ENCODE results near the gene SARS2. TPM values are rescaled to one million over a fixed set of nuclear protein-coding genes. Genes with fewer than 3 reads are reported as not detected.

SARS2 gene
- total RNA-seq, 1 experiment from 2014 or later: 57.4 TPM

DNA sequence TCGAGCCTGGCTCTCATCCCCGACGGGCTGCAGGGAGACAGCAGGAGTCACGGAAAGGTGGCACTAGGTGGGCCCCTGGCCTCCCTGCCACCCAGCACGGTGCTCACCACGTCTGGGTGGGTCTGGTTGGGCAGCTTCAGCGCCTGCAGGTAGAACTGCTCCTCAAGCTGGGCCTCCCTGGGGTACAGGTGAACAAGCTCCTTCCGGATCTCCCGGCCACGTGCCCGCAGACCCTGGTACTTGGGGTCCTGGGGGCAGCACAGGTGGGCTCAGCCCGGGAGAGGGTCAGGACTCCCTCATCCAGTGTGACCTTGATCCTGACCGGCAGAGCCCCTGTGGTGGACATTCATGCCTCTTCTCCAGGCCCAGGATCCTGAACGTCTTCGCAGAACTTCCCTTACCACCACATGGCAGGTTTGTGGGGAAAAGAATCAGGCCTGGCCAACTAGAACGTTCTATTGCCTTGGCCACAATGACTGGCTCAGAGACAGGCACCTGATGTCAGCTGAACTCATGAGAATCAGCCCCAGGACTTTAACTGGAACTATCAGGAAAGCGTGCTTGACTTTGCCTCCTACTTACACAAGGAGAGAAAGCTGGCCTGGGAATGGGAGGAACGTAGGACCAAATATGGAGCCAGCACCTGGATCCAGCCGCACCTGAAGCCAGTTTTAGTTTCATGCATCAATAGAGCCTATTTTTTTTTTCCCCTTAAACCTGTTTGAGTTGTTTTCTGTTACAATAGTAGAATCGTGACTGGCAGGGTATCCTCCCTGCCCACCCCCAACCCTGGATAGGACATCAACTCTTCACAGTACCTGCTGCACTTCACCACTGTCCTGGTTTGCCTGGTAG is 8.9 kb downstream of the SARS2 start:
- Histone ChIP-seq H2AFZ (ENCODE audit: low read length) (no peak overlapping the region), H3K4me2 (ENCODE audit: insufficient read depth, insufficient read length, low read length) (no peak overlapping the region), H2BK5ac (ENCODE audit: insufficient read length, low read length) (no peak overlapping the region), H2BK20ac (ENCODE audit: low read depth, low read length, poor library complexity, severe bottlenecking) (no peak overlapping the region), H3K14ac (ENCODE audit: insufficient read depth, low read length) (no peak overlapping the region), H2AK5ac (ENCODE audit: insufficient read length, low read length) (no peak overlapping the region), H2BK12ac (ENCODE audit: insufficient read length, low read depth, low read length) (no peak overlapping the region), H3K18ac (ENCODE audit: insufficient read length, low read depth, low read length) (no peak overlapping the region), H3K79me1 (ENCODE audit: insufficient read depth, low read depth, low read length, poor library complexity, severe bottlenecking) (no peaks in the 10 kb centered on the region), H3K23me2 (ENCODE audit: insufficient read length, low read depth, low read length, poor library complexity, severe bottlenecking) (no peaks in the 10 kb centered on the region), H3K9ac (ENCODE audit: extremely low read depth, insufficient read length, low read length) (no peak overlapping the region), H4K20me1 (ENCODE audit: control insufficient read depth, insufficient read depth, insufficient read length) (no peaks in the 10 kb centered on the region), H3K79me2 (ENCODE audit: insufficient read depth, low read length) (no peaks in the 10 kb centered on the region), H3K4me1 (ENCODE audit: insufficient read depth, low read length) (no peaks in the 10 kb centered on the region), H3K56ac (ENCODE audit: insufficient read length, low read depth, low read length) (no peak overlapping the region), H4K91ac (ENCODE audit: insufficient read length, low read depth, low read length) (no peak overlapping the region), H3K27me3 (ENCODE audit: insufficient read depth, low read length) (no peaks in the 10 kb centered on the region), H3K9me3 (ENCODE audit: control insufficient read depth, low read depth, low read length) (no peaks in the 10 kb centered on the region), H3K4ac (ENCODE audit: low read depth, low read length) (no peak overlapping the region), H4K5ac (ENCODE audit: insufficient read length, low read depth, low read length) (no peak overlapping the region), H2BK120ac (ENCODE audit: low read depth, low read length, poor library complexity, severe bottlenecking) (no peak overlapping the region), H3T11ph (ENCODE audit: low read length) (no peak overlapping the region), H2BK15ac (ENCODE audit: low read depth, low read length) (no peak overlapping the region), H3K27ac (ENCODE audit: insufficient read length, low read depth, low read length) (no peak overlapping the region), H3K23ac (ENCODE audit: insufficient read length, low read depth, low read length) (no peak overlapping the region), H4K8ac (replicated peaks; ENCODE audit: insufficient read length, low read depth, low read length) (no peak overlapping the region)
- H3K9me3 Mint-ChIP-seq: no peaks in the 10 kb centered on the region
- no CpG with 5 or more reads among the region's 20 CpGs for WGBS (ENCODE audit: extremely low coverage, insufficient read length, low lambda C conversion rate)
- no peak overlapping the region for H3K4me3 Mint-ChIP-seq
- H3K27me3 Mint-ChIP-seq (ENCODE audit: low read depth): no peaks in the 10 kb centered on the region
- no peak overlapping the region for H3K27ac Mint-ChIP-seq
- peaks cover 25 to 46% (median 33%) of the 10 kb centered on the region in 3 experiments; a peak in 6 of 7 replicates for H3K36me3 Mint-ChIP-seq (ENCODE audit: insufficient read depth in 1 of 3, low read depth in 3 of 3)
- DNase-seq: no peak
- no peaks in the 10 kb centered on the region for H3K4me1 Mint-ChIP-seq
- TF ChIP-seq, protein P1, sequence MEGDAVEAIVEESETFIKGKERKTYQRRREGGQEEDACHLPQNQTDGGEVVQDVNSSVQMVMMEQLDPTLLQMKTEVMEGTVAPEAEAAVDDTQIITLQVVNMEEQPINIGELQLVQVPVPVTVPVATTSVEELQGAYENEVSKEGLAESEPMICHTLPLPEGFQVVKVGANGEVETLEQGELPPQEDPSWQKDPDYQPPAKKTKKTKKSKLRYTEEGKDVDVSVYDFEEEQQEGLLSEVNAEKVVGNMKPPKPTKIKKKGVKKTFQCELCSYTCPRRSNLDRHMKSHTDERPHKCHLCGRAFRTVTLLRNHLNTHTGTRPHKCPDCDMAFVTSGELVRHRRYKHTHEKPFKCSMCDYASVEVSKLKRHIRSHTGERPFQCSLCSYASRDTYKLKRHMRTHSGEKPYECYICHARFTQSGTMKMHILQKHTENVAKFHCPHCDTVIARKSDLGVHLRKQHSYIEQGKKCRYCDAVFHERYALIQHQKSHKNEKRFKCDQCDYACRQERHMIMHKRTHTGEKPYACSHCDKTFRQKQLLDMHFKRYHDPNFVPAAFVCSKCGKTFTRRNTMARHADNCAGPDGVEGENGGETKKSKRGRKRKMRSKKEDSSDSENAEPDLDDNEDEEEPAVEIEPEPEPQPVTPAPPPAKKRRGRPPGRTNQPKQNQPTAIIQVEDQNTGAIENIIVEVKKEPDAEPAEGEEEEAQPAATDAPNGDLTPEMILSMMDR (conservative IDR thresholded peaks at IDR 0.05): no peak
